SK-MEL-5 (cell line): ENCODE results near the gene SMAP1. TPM values are rescaled to one million over a fixed set of nuclear protein-coding genes. Genes with fewer than 3 reads are reported as not detected.

Experiments used
- DNase-seq: peaks from one replicate; pipeline ENCODE4 v3.0.0-alpha.2; 2016; ENCODE audit warnings: low read depth, low spot score
- in situ Hi-C: cut with HindIII; loops from 2 replicates; pipeline ENCODE4 v1.10.0; 2016; ENCODE audit warnings: low sequenced_read_pairs, high pct_unique_total_duplicates, low pct_unique_long_range_greater_than_20kb
- polyA plus RNA-seq, 2 experiments: library from polyadenylated mRNA; depleted of rRNA; stranded (reverse); fragments of >200 nt; gene quantifications; 2 replicates each; pipeline ENCODE4 v1.2.3, GENCODE V29; 2015
- total RNA-seq: library from RNA; depleted of rRNA; stranded (reverse); fragments of >200 nt; shearing (Covaris generic); gene quantifications from 2 replicates; pipeline ENCODE4 v1.2.3, GENCODE V29; 2014; rRNA removed

Gene SMAP1
- 13.1 and 13.9 TPM in 2 replicates for total RNA-seq
- 14.3 and 15.6 TPM in 2 replicates for polyA plus RNA-seq (2015; cell fraction: cytosol; rRNA removed)
- polyA plus RNA-seq (2015; cell fraction: nucleus; rRNA removed), result 6.9 and 9.3 TPM in 2 replicates

DNA sequence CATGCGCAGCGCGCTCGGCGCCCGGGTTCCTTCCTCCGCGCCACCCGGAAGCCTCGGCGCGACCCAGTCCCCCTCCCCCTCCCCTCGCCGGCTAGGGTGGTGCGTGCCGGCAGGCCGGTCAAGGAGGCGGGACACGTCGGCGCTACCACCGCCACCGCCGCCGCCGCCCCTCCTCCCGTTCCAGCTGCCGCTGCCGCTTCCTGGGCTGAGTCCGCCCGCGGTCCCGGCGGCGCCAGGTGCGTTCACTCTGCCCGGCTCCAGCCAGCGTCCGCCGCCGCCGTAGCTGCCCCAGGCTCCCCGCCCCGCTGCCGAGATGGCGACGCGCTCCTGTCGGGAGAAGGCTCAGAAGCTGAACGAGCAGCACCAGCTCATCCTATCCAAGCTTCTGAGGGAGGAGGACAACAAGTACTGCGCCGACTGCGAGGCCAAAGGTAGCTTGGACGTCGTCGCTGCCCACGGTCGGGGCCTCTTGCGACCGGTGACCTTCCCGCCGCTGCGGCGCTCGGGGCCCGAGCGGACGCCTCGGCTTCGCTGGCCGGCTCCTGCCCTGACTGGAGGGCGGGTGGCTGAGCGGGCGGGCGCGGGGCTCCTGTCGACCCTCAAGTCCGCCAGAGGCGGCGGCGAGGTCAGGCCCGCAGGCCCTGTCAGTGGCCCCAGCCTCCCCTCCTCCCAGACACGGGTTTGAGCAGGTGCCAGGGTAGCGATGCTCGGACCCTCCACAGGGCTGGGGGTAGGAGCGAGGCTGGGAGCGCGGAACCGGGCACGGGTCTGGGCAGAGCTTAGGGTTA is at the start of gene SMAP1:
TSS of gene SMAP1 (plus strand) at position 173 of the 788 bp plus-strand sequence. CDS start at position 314, 141 bp downstream.
- in situ Hi-C loops, result no loop called here
- peak; percentile 86 for DNase-seq

DNA sequence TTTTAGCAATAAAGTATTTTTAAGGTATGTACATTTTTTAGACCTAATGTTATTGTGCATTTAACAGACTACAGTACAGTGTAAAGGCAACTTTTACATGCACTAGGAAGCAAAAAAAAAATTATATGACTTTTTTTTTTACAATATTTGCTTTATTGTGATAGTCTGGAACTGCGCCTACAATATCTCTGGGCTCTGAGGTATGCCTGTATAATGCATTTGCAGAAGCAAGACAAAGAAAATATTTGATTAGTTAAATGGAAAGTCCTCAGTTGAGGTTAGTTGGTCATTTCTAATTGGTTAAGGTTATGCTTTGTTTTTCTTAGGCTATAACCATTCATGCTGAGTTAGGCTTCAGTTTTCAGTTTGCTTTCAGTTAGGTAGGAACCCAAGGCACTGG is 46.9 kb upstream of the SMAP1 start:
- DNase-seq, result no peak
- in situ Hi-C loops, result no loop called here

DNA sequence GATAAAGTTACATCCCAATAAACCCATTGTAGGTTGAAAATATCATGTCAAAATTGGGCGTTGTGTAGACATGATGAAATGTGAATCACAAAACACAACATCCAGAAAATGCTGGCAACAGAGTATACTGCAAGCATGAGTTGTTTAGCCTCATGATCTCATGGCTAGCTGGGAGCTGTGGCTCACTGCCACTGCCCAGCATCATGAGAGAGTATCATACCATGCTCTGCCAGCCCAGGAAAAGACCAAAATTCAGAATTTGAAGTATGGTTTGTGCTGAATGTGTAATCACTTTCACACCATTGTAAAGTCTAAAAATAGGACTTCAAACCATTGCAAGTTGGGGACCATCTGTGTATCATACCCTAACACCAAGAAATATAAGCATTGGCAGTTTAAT is 45.2 kb upstream of the SMAP1 start:
- no peak for DNase-seq
- in situ Hi-C loops, result no loop called here

DNA sequence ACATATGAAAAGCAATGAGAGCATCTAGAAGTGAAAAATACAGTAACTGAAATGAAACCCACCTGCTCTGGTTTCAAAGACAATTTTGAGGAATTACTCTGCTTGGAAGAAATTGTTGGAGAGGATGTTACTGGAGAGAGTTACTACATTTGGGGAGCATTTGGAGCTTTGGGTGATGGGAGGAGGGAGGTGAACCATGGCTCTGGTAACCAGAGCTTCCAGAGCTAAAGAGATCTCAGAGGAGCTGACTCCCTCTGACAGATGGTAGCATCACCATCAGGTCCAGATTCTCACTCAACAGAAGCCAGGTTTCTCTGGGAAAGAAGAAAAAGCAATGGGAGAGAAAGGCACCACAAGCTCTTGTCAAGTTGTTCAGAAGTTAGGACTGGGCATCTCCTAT is 42.2 kb upstream of the SMAP1 start:
- no peak for DNase-seq
- in situ Hi-C loops, result no loop called here

DNA sequence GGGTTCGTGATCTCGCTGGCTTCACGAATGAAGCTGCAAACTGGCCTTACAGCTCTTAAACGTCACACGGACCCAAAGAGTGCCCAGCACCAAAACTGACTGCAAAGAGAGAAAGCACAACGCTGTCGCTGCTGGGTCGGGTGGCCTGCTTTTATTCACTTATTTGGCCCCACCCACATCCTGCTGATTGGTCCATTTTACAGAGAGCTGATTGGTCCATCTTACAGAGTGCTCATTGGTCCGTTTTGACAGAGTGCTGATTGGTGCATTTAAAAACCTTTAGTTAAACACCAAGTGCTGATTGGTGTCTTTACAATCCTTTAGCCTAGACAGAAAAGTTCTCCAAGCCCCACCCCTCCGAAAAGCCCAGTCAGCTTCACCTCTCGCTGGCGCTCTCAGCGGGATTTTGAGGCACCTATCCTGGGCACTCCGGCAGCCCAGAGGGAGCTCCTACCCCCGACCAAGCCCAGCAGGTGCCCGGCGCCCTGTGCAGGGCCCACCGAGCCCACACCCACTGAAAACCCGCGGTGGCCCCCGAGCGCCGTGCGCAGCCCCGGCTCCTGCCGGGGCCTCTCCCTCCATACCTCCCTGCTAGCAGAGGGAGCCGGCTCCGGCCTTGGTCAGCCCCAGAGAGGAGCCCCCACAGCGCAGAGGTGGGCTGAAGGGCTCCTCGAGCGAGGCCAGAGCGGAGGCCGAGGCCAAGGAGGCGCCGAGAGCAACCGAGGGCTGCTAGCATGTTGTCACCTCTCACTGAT is 40.0 kb upstream of the SMAP1 start:
- in situ Hi-C loops, result no loop called here

DNA sequence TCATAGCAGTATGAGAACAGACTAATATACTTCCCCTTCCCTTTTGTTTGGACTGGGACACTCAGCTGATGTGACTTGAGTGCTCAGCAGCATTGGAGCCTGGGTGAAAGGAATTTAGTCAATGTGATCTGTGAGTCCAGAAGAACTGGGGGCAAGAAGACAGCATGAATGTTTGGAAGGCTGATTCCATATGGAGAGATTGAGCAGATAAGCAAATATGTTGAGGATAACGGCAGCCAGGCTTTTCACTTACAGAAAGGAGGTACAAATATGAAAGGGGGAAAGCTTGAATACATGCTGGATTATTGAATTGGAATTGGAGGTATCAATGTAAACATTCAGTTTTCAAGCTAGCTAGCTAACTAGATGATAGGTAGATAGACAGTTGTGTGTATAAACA is 37.8 kb upstream of the SMAP1 start:
- no peak for DNase-seq
- in situ Hi-C loops, result no loop called here

More for the DNA sequence above, 40.0 kb upstream of the SMAP1 start:
- DNase-seq, result no peak

DNA sequence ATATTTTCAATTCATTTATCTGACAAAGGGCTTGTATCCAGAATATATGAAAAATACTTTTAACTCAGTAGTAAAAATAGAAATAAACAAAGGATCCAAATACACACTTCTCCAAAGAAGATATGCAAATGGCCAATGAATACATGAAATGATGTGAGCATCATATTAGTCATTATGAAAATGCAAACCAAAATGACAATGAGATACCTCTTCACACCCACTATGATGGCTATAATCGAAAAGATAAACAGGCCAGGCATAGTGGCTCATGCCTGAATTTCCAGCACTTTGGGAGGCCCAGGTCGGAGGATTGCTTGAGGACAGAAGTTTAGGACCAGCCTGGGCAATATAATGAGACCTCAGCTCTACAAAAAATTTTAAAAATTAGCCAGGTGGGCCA is 33.8 kb upstream of the SMAP1 start:
- no peak for DNase-seq
- in situ Hi-C loops, result no loop called here

DNA sequence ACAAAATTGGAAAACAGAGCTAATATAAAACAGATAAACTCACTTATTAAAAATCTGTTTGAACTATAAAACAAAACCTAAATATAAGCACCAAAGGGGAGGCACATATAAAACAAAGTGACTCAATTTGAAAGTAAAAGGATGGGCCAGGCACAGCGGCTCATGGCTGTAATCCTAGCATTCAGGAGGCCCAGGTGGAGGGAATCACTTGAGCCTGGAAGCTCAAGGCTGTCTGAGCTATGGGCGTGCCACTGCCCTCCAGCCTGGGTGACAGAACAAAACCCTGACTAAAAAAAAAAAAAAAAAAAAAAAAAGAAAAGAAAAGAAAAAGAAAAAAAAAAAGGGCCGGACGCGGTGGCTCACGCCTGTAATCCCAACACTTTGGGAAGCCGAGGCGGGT is 31.1 kb upstream of the SMAP1 start:
- in situ Hi-C loops, result no loop called here
- no peak for DNase-seq

DNA sequence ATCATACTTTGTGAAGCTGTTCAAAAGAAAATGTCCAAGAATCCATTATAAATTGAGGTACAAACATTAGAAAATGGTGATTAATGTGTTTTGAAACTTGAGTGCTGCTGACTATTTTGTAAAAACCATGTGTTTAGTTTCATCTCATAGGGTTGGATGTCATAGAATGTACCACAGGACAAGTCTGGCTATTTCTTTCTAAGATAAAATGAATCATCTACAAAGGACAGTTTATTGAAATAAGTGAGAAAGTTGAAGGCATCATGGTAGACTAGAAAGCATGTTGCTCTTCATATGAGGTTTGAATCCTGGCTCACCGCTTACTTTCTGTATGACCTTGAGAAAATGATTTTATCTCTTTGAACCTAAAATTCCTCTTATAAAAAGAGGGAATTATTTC is 29.2 kb upstream of the SMAP1 start:
- no peak for DNase-seq

DNA sequence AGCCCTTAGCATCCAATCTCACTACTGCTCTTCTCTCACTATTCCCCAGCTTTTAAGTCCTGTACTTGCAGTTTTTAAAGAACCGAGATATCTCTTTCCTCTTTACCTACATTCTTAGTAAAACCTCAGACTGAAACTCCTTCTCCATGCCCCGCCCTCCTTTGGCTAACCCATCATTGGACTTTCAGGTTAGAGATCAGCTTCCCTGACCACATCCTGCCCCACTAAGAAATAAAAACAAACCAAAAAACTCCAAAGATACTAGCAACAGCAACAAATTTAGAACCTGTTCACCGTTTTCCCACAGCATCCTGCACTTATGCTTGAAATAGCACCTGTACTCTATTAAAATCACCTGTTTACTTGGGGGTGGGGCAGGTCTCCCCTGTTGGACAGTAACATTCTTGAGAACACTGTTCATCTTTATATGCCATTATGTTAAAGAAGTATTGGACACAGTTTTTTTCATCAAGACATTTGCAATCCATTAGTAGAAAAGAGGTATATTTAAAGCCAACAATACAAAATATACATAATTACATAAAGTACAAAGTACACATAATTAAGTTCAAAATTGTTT is 16.3 kb upstream of the SMAP1 start:
- in situ Hi-C loops, result no loop called here

More for the DNA sequence above, 29.2 kb upstream of the SMAP1 start:
- in situ Hi-C loops, result no loop called here

DNA sequence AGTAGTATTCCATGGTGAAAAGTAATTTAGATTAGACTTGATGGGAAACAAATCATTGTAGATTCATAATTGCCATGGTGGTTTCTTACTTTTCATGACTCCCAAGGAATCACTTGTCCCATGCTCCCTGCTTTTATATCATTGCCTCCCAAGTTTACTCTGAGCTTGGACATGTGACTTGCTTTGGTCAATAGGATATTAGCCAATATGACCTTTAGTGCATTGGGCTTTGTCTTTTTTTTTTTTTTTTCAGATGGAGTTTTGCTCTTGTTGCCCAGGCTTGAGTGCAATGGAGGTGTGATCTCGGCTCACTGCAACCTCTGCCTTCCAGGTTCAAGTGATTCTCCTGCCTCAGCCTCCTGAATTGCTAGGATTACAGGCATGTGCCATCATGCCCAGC is 15.5 kb upstream of the SMAP1 start:
- DNase-seq, result no peak
- in situ Hi-C loops, result no loop called here

More for the DNA sequence above, 16.3 kb upstream of the SMAP1 start:
- no peak for DNase-seq

DNA sequence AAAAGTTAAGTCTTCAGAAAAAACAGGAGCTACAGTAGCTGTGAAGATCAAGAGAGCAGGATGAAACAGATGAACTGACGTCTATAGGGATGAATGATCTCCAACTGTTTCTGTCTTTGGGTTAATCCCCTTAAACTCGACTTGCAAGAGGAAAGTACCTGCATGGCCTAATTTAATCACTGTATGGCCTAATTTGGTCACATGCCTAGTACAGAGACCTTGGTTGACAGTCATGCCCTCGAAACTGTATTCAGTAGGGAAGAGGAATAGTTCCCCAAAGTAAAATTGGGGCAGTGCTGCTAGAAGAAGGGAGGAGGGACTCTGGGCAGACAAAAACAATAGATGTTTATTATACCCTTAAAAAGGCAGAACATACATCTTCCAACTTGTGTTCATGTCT is 10.0 kb upstream of the SMAP1 start:
- in situ Hi-C loops, result no loop called here
- DNase-seq, result no peak

DNA sequence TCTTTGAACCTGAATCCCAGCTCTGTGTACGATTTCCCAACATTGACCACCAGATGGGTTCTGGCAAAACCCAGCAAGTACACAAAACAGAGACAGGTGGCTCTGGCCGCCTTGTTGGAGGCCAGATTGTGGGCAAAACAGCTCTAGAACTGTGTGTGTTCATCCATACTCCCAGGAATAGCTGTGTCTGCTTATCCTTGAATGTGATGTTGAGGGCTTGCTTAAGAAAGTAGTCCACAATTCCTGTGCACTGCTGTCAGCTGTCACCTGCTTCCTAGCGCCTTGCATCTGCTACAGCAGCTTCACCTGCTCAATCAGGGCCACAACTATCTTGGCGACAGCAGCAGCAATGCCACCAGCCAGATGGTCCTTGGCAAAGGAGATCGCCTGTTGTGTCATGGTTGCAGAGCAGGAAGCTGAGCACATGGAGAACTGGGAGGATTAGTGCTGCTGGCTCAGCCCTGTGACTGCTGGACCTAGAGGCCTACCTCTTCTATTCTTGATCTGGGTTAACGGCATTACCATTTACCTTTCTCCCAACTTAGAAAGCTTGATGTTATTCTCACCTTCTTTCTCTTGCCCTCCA is 3.7 kb upstream of the SMAP1 start:
- in situ Hi-C loops, result no loop called here
- no peak for DNase-seq

DNA sequence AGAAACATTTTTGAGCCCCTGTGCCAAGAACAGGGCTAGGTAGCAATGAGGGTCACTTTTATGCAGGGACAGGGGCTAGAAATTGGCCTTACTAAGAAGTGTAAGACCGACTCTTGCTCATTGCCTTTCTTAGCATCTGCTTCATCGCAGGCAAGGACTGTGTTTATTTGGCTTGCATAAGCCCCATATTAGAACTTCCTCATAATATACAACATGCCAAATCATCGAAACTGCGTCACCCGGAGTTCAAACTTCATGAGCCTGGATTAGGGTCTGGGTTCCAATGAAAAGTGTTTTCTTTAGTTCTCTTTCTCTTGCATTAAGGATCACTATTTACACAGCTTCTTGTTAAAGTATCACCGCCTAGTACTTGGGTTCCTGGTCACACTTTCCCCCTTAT is 977 bp upstream of the SMAP1 start:
- in situ Hi-C loops, result no loop called here
- no peak for DNase-seq

DNA sequence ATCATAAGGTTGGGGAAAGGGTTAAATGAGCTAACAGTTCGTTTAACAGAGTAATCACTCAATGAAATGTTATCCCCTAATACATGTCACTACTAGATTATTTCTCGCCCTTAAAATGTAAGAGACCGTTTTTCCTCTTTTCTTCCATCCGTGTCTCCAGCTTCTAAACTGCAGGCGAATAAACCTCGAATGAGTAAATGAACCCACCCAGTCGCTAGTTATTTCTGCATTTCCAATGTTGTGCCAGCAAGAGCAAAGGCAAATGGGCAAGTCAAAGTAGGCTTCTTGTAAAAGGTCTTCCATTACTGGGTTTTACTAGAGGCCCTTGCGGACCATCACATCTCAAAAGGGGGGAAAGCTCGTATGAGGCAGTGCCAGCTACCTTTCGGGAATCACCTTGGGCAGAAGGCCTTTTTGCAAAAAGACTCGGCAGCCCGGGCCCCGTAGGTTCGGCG is 400 bp upstream of the SMAP1 start:
- DNase-seq, result no peak
- in situ Hi-C loops, result no loop called here

DNA sequence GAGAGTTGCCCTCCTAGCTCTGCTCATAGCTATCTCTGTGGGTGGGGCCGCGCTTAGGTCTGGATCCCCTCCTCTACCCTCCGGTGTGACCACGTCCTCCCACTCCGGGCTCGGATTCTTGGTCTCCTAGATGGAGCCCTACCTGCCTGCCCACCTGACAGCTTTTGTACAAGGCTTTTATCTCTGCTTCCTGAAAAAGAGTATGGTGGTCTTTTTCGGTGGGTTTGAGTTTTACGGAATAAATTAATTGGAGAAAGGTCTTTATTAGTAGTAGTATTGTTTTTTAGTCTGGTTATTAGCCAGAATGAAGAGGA is 773 bp downstream of the SMAP1 start:
- peak; percentile 52 for DNase-seq
- in situ Hi-C loops, result no loop called here

DNA sequence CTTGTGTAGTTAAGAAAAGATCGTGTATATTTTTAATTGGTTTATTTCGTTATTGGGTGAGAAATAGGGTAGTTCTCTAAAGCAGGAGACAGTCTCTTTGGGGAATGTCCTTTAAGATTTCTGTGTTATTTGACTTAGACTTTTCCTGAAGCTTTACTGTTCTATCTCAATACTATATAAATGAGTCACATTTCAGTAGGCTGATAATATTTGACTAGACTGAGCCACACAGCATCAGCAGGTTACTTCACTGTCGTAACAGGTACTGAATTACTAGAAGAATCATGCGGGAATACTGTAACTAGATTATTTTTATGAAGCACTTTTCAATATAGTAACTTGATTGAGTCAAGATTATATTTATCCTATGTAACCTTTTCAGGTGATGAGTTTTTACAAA is 1.4 kb downstream of the SMAP1 start:
- no peak for DNase-seq
- in situ Hi-C loops, result no loop called here

DNA sequence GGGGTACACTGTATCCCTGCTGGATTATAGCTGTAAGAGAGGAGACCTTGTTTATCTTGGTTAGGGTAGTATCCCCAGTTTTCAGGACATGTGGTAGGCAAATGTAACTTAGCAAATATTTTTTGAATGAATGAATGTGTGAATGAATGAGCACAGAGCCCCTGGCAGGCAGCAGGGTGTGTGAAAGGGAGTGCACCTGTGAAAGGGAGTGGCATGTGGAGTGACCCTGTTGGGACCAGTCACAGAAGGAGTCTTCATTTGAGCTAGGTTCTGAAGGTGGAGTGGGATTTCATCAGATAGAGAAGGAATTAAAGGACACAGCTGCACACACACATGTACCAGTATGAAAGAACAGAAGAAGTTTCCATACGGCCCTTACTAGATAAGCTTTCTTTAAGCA is 4.9 kb downstream of the SMAP1 start:
- no peak for DNase-seq
- in situ Hi-C loops, result no loop called here
